HEK293T (cell line): Measurements from ENCODE around the gene FOXA3.

Experiments used
- FOXK2 ChIP-seq: fragments of 450-650 bp; IDR thresholded peaks from 2 replicates; pipeline ENCODE4 v1.6.1; 2016; ENCODE audit warnings: mild to moderate bottlenecking
- SUZ12 ChIP-seq: fragments of 450-650 bp; IDR thresholded peaks from 2 replicates; pipeline ENCODE4 v1.6.1; 2016; ENCODE audit warnings: mild to moderate bottlenecking
- ZNF384 ChIP-seq: fragments of 450-650 bp; IDR thresholded peaks from 2 replicates; pipeline ENCODE4 v1.6.1; 2016

DNA sequence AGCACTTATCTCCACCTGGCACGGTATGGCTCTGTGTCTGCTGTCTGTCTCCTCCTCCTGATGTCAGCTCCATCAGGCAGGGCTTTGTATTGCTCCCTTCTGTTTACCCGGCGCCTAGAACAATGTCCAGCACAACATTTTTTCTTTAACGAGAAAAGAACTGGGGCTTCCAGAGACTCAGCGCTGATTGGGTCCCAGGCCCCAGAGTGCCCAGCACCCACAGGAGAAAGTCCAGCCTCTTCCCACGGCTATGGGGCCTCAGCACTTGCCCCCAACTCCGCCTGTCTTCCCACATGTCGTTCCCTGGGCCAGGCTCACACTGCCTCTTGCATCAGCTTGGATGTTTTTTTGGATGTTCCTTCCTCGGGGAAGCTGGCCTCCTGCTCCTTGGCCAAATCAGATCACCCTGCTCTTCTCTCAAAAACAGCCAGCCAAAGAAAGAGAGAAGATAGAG lies 31.4 kb downstream of the FOXA3 start:
- TF ChIP-seq ZNF384: no peak
- no peak for TF ChIP-seq FOXK2
- TF ChIP-seq SUZ12: no peak
